Transverse colon (tissue), 4 donors: ENCODE results near the gene BLOC1S3. TPM values are rescaled to one million over a fixed set of nuclear protein-coding genes. Genes with fewer than 3 reads are reported as not detected.

Source experiments
- DNase-seq: peaks from one replicate; pipeline ENCODE4 v3.0.0-alpha.2; 2019
- H3K27ac ChIP-seq, 4 donors: fragments of 200-600 bp; sonication (generic); 2 replicates each; pipeline ENCODE4 v1.5.1; 2016 to 2018; ENCODE audit warnings: inconsistent platforms in 4 of 4
- H3K27me3 ChIP-seq: fragments of 200-600 bp; sonication (generic); 2 replicates; pipeline ENCODE4 v1.5.1; 2017; ENCODE audit warnings: inconsistent platforms
- H3K36me3 ChIP-seq, 4 donors: fragments of 200-600 bp; sonication (generic); 2 replicates each; pipeline ENCODE4 v1.5.1; 2017 to 2019; ENCODE audit warnings: inconsistent platforms in 4 of 4
- H3K4me1 ChIP-seq, 4 donors: fragments of 200-600 bp; sonication (generic); 2 replicates each; pipeline ENCODE4 v1.5.1; 2017 to 2020; ENCODE audit warnings: inconsistent platforms in 4 of 4
- H3K4me3 ChIP-seq, 4 donors: fragments of 200-600 bp; sonication (generic); 1 replicate in 1 of 4; 2 replicates in 3 of 4; pipeline versions ENCODE4 v1.5.1 to v1.6.1; 2017 to 2019; ENCODE audit warnings: inconsistent platforms in 4 of 4
- H3K9me3 ChIP-seq, 2 donors: fragments of 200-600 bp; sonication (generic); 2 replicates each; pipeline ENCODE4 v1.5.1; 2017 to 2019; ENCODE audit warnings: inconsistent platforms in 2 of 2
- CTCF ChIP-seq, 5 experiments: fragments of 200-600 bp in 3 of 5; fragments of 450-650 bp in 2 of 5; sonication (generic) in 3 of 5; IDR thresholded peaks; 1 replicate in 2 of 5; 2 replicates in 3 of 5; pipeline ENCODE4 v1.5.1; 2016 to 2017; ENCODE audit warnings: antibody characterized with exemption in 5 of 5, inconsistent platforms in 3 of 5, mild to moderate bottlenecking in 2 of 5, moderate library complexity in 1 of 5
- EP300 ChIP-seq: sonication (generic); formaldehyde crosslinking; IDR thresholded peaks from one replicate; pipeline ENCODE4 v1.6.1; 2017; ENCODE audit warnings: antibody characterized with exemption, low read depth
- POLR2A ChIP-seq: fragments of 450-650 bp; IDR thresholded peaks from one replicate; pipeline ENCODE4 v1.6.1; 2016; ENCODE audit warnings: antibody characterized with exemption, mild to moderate bottlenecking, moderate library complexity
- POLR2AphosphoS5 ChIP-seq, 3 donors: sonication (generic); formaldehyde crosslinking; IDR thresholded peaks; one replicate each; pipeline ENCODE4 v1.6.1; 2016; ENCODE audit warnings: antibody characterized with exemption in 3 of 3
- WGBS, 2 donors: methylation state at CpG; one replicate each; pipeline ENCODE4 v1.1.5; 2018; ENCODE audit warnings: low coverage in 1 of 2; 5-methylcytosine and 5-hydroxymethylcytosine counted together
- in situ Hi-C, 4 donors: fragments of 200-750 bp; cut with MboI; loops; one replicate each; pipeline versions ENCODE4 v1.15.0 to v1.15.1; 2017; ENCODE audit warnings: low sequenced_read_pairs in 3 of 4, low pct_ligation_motif_present in 1 of 4, low pct_unique_long_range_greater_than_20kb in 1 of 4
- intact Hi-C: fragments of 100-400 bp; cut with DNase I; formaldehyde crosslinking; loops from one replicate; pipeline ENCODE4 v1.15.1; 2023; ENCODE audit warnings: low total_unique reads
- total RNA-seq, 4 donors: library from RNA; depleted of rRNA; stranded (reverse); fragments of >200 nt; gene quantifications; one replicate each; pipeline ENCODE4 v1.1.0, GENCODE V29; 2016

BLOC1S3 gene
- total RNA-seq = 10 to 100 TPM in 1 of 4 donors, 1 to 10 TPM in 3; 5.0 to 10.3 (median 9.2) TPM

GRCh38 chr19:45178262-45179071 is at the start of gene BLOC1S3:
BLOC1S3 (plus strand) TSS chr19:45178784; CDS start chr19:45179297, 513 bp downstream.
- peak; percentile 100 for DNase-seq
- H3K27ac ChIP-seq = peak within 1 kb of the TSS; percentile 91 to 98 (median 95)
- H3K27me3 ChIP-seq = no peaks in the 10 kb centered on the region
- peaks cover 11 to 34% (median 29%) of the 10 kb centered on the region in 4 donors for H3K4me1 ChIP-seq
- TF ChIP-seq CTCF (IDR thresholded peaks at IDR 0.05) (peak in 4 of 5 experiments; percentile 33 to 44 (median 36)), EP300 (no peak), POLR2A (peak; percentile 77), POLR2AphosphoS5 (IDR thresholded peaks at IDR 0.05) (peak; percentile 86 to 94 (median 93))
- 0 to 1% methylated on average over 6 to 44 of the region's 51 CpGs for WGBS, 2 donors
- intact Hi-C loops (no loop called here), in situ Hi-C loops (no loop called here)
- peak within 1 kb of the TSS; percentile 78 to 91 (median 90) for H3K4me3 ChIP-seq
- no peaks in the 10 kb centered on the region for H3K36me3 ChIP-seq
- no peaks in the 10 kb centered on the region for H3K9me3 ChIP-seq

- H3K4me1 ChIP-seq = peaks cover 0 to 4% (median 1%) of the 10 kb centered on the region in 4 donors
- H3K4me3 ChIP-seq = no peak overlapping the region
- WGBS, 2 donors = 94 to 100% methylated on average over 1 to 5 of the region's 5 CpGs
- H3K9me3 ChIP-seq = no peaks in the 10 kb centered on the region
- H3K36me3 ChIP-seq = no peaks in the 10 kb centered on the region
- no peak for DNase-seq
- no peak for TF ChIP-seq CTCF (IDR thresholded peaks at IDR 0.05)
- no peak for TF ChIP-seq POLR2AphosphoS5 (IDR thresholded peaks at IDR 0.05)
- no peak for TF ChIP-seq POLR2A
- intact Hi-C loops (no loop called here), in situ Hi-C loops (no loop called here)
- no peaks in the 10 kb centered on the region for H3K27me3 ChIP-seq
- no peak overlapping the region for H3K27ac ChIP-seq
These were observed 49.8 kb upstream of the BLOC1S3 start for GRCh38 chr19:45128806-45129205.

- intact Hi-C loops = no loop called here
- H3K4me1 ChIP-seq = peaks cover 0 to 4% (median 1%) of the 10 kb centered on the region in 4 donors
- no peaks in the 10 kb centered on the region for H3K36me3 ChIP-seq
- no peak for TF ChIP-seq EP300
- TF ChIP-seq POLR2AphosphoS5 (IDR thresholded peaks at IDR 0.05) = no peak
- no peak for TF ChIP-seq CTCF (IDR thresholded peaks at IDR 0.05)
- TF ChIP-seq POLR2A = no peak
- in situ Hi-C loops = no loop called here
- no peak overlapping the region for H3K4me3 ChIP-seq
- WGBS, 2 donors = 100% methylated on average over 2 to 6 of the region's 13 CpGs
- no peak overlapping the region for H3K27ac ChIP-seq
- no peaks in the 10 kb centered on the region for H3K9me3 ChIP-seq
- H3K27me3 ChIP-seq = no peaks in the 10 kb centered on the region
- DNase-seq = no peak
These were observed 48.3 kb upstream of the BLOC1S3 start for GRCh38 chr19:45130236-45130635.

- no peak for DNase-seq
- H3K27ac ChIP-seq = no peak overlapping the region
- H3K4me1 ChIP-seq = no peaks in the 10 kb centered on the region
- H3K27me3 ChIP-seq = no peaks in the 10 kb centered on the region
- TF ChIP-seq POLR2AphosphoS5 (IDR thresholded peaks at IDR 0.05) (no peak), POLR2A (no peak), CTCF (IDR thresholded peaks at IDR 0.05) (peak in 2 of 5 experiments; percentile 19 to 39), EP300 (no peak)
- H3K9me3 ChIP-seq = no peaks in the 10 kb centered on the region
- intact Hi-C loops = no loop called here
- no peaks in the 10 kb centered on the region for H3K36me3 ChIP-seq
- H3K4me3 ChIP-seq = no peak overlapping the region
- 46% methylated on average over 13 of the region's 13 CpGs; no CpG with 5 or more reads in 1 of the 2 donors for WGBS, 2 donors
- in situ Hi-C loops = no loop called here
These were observed 47.5 kb upstream of the BLOC1S3 start for GRCh38 chr19:45130888-45131615.
